GM23248 (cell line): Measurements from ENCODE around the gene ATP6V1G3. TPM values are rescaled to one million over a fixed set of nuclear protein-coding genes. Genes with fewer than 3 reads are reported as not detected.
"Not testable (repeated sequence)": the region's sequence is repeated elsewhere in the genome, so short reads cannot be mapped to it uniquely, and the experiment has no call there.

ENCODE experiments used
- DNase-seq: peaks from one replicate; pipeline ENCODE4 v3.0.0-alpha.2; 2015
- H2AFZ ChIP-seq: fragments of 200-600 bp; sonication (generic); 2 replicates; pipeline ENCODE4 v1.6.1; 2016; ENCODE audit warnings: antibody characterized with exemption
- H3F3A ChIP-seq: fragments of 200-600 bp; sonication (generic); 2 replicates; pipeline ENCODE4 v1.6.1; 2016; ENCODE audit warnings: mild to moderate bottlenecking, antibody characterized with exemption, mixed run types; ENCODE audit not compliant: insufficient read depth
- H3K27ac ChIP-seq: fragments of 200-600 bp; sonication (generic); 2 replicates; pipeline ENCODE4 v1.5.1; 2016; ENCODE audit warnings: mild to moderate bottlenecking
- H3K27me3 ChIP-seq: fragments of 200-600 bp; sonication (generic); replicated peaks from 2 replicates; pipeline ENCODE4 v1.6.1; 2016; ENCODE audit warnings: mild to moderate bottlenecking; ENCODE audit not compliant: insufficient read depth
- H3K36me3 ChIP-seq: fragments of 200-600 bp; sonication (generic); 2 replicates; pipeline ENCODE4 v1.6.1; 2016; ENCODE audit warnings: low read depth, mild to moderate bottlenecking
- H3K4me1 ChIP-seq: fragments of 200-600 bp; sonication (generic); 2 replicates; pipeline ENCODE4 v1.6.1; 2016; ENCODE audit warnings: mild to moderate bottlenecking; ENCODE audit not compliant: insufficient read depth
- H3K4me2 ChIP-seq: fragments of 200-600 bp; sonication (generic); one replicate; pipeline ENCODE4 v1.6.1; 2016; ENCODE audit warnings: mild to moderate bottlenecking; ENCODE audit not compliant: unreplicated experiment
- H3K4me3 ChIP-seq: fragments of 200-600 bp; sonication (generic); 2 replicates; pipeline ENCODE4 v1.5.1; 2016; ENCODE audit warnings: mild to moderate bottlenecking
- H3K79me2 ChIP-seq: fragments of 200-600 bp; sonication (generic); 2 replicates; pipeline ENCODE4 v1.6.1; 2016; ENCODE audit warnings: mild to moderate bottlenecking; ENCODE audit not compliant: insufficient read depth
- H3K9ac ChIP-seq: fragments of 200-600 bp; sonication (generic); 2 replicates; pipeline ENCODE4 v1.6.1; 2016; ENCODE audit warnings: mild to moderate bottlenecking
- H3K9me2 ChIP-seq: fragments of 200-600 bp; sonication (generic); 2 replicates; pipeline ENCODE4 v1.6.1; 2016; ENCODE audit warnings: mixed run types, mild to moderate bottlenecking, moderate library complexity; ENCODE audit not compliant: insufficient read depth
- H3K9me3 ChIP-seq: fragments of 200-600 bp; sonication (generic); one replicate; pipeline ENCODE4 v1.6.1; 2017; ENCODE audit warnings: low read depth
- H4K20me1 ChIP-seq: fragments of 200-600 bp; sonication (generic); 2 replicates; pipeline ENCODE4 v1.6.0; 2016; ENCODE audit not compliant: insufficient read depth
- EZH2 ChIP-seq: fragments of 200-600 bp; sonication (generic); IDR thresholded peaks from 2 replicates; pipeline ENCODE4 v1.6.1; 2018; ENCODE audit warnings: antibody characterized with exemption, mild to moderate bottlenecking; ENCODE audit not compliant: insufficient read depth, poor library complexity, severe bottlenecking
- EZH2phosphoT487 ChIP-seq: fragments of 200-600 bp; sonication (generic); IDR thresholded peaks from 2 replicates; pipeline ENCODE4 v1.6.1; 2018; ENCODE audit warnings: antibody characterized with exemption, moderate library complexity, mild to moderate bottlenecking, low read depth; ENCODE audit not compliant: insufficient read depth
- WGBS, 2 experiments: methylation state at CpG; one replicate each; pipeline ENCODE4 v1.1.6; 2015 to 2017; ENCODE audit warnings: low lambda C conversion rate in 2 of 2, low coverage in 1 of 2; ENCODE audit errors: missing lambda C conversion rate in 2 of 2; 5-methylcytosine and 5-hydroxymethylcytosine counted together
- in situ Hi-C: fragments of 300-500 bp; cut with MboI; formaldehyde crosslinking; loops from 2 replicates; pipeline ENCODE4 v1.15.0; 2020
- polyA plus RNA-seq: library from polyadenylated mRNA; unstranded; fragments of >200 nt; fragmentation: Nextera tagmentation; extraction: Ambion mirVana; gene quantifications from 2 replicates; pipeline ENCODE4 v1.2.1, GENCODE V29; 2016
- total RNA-seq: library from RNA; depleted of rRNA; stranded (reverse); fragments of >200 nt; shearing (Covaris generic); gene quantifications from 2 replicates; pipeline ENCODE4 v1.2.3, GENCODE V29; 2014; rRNA removed

ATP6V1G3 gene, protein sequence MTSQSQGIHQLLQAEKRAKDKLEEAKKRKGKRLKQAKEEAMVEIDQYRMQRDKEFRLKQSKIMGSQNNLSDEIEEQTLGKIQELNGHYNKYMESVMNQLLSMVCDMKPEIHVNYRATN
- total RNA-seq (not detected in 2 replicates), polyA plus RNA-seq (1.3 and 2.9 TPM in 2 replicates)

DNA sequence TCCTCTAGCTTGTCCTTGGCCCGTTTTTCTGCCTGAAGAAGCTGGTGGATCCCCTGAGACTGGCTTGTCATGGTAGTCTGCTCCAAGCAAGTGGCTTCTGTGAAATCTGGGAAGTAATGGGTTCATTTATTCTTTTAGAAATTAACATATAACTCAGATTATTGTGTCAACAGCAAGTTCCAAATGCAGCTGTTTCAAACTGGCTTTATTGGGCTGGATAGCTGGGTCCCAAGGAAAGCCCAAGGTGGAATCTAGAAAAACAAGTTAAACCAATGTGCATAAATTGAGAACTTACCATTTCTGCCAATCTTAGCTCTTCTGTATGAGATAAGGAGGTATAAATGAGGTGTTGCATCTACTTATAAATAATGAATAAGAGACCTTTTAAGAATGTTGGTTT, at the start of gene ATP6V1G3:
ATP6V1G3 (minus strand) TSS at position 101 of the 400 bp plus-strand sequence; CDS start at position 71, 30 bp downstream.
- TF ChIP-seq EZH2 (no peak), EZH2phosphoT487 (no peak)
- Histone ChIP-seq H3K4me3 (no peak within 1 kb of the TSS), H3K27me3 (no peaks in the 10 kb centered on the region), H3K9me3 (no peaks in the 10 kb centered on the region), H3F3A (0 out of 2 replicates have a peak, but pooled peaks cover 6% of the 10 kb centered on the region), H3K9me2 (0 out of 2 replicates have a peak, but pooled peaks cover 4% of the 10 kb centered on the region), H4K20me1 (no peaks in the 10 kb centered on the region), H3K9ac (no peak within 1 kb of the TSS), H3K4me2 (no peak within 1 kb of the TSS), H3K27ac (no peak within 1 kb of the TSS), H2AFZ (peak within 1 kb of the TSS; percentile 37; the same call in 1 of the 2 replicates), H3K36me3 (no peaks in the 10 kb centered on the region), H3K79me2 (no peaks in the 10 kb centered on the region), H3K4me1 (peaks cover 10% of the 10 kb centered on the region)
- in situ Hi-C loops, result no loop called here
- no peak for DNase-seq
- 16 to 30% methylated on average over 1 of the region's 1 CpG for WGBS, 2 experiments

DNA sequence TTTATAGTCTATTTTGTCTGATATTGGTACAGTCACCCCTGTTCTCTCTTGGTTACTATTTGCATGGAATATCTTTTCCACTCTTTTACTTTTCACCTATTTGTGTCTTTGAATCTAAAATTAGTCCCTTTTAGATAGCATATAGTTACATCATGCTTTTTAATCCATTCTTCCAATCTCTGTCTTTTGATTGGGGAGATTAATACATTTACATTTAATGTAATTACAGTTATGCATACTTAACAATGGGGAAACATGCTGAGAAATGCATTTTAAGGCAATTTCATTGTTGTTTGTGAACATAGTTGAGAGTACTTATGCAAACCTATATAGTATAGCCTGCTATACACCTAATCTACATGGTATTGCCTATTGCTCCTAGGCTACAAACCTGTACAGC, 48.4 kb upstream of the ATP6V1G3 start:
- H3F3A ChIP-seq, result no peaks in the 10 kb centered on the region
- no peaks in the 10 kb centered on the region for H3K27me3 ChIP-seq
- no peak overlapping the region for H3K4me3 ChIP-seq
- H3K9me3 ChIP-seq, result peaks cover 7% of the 10 kb centered on the region
- H3K27ac ChIP-seq, result no peak overlapping the region
- no peaks in the 10 kb centered on the region for H3K36me3 ChIP-seq
- DNase-seq, result no peak
- H3K4me1 ChIP-seq, result no peaks in the 10 kb centered on the region
- no peak overlapping the region for H3K9ac ChIP-seq
- H3K4me2 ChIP-seq, result no peak overlapping the region
- in situ Hi-C loops, result no loop called here
- no peak overlapping the region for H2AFZ ChIP-seq
- H3K79me2 ChIP-seq, result no peaks in the 10 kb centered on the region
- H3K9me2 ChIP-seq, result no peaks in the 10 kb centered on the region
- TF ChIP-seq EZH2phosphoT487 (no peak), EZH2 (no peak)
- no peaks in the 10 kb centered on the region for H4K20me1 ChIP-seq

- no peak overlapping the region for H3K27ac ChIP-seq
- in situ Hi-C loops, result no loop called here
- 94 to 98% methylated on average over 7 to 26 of the region's 26 CpGs for WGBS, 2 experiments
- no peaks in the 10 kb centered on the region for H3K27me3 ChIP-seq
- TF ChIP-seq EZH2phosphoT487, result no peak
- no peak for TF ChIP-seq EZH2
- no peaks in the 10 kb centered on the region for H3F3A ChIP-seq
- H3K4me2 ChIP-seq, result no peak overlapping the region
- no peak overlapping the region for H3K9ac ChIP-seq
- no peak for DNase-seq
- peaks cover 3% of the 10 kb centered on the region; the same call in 1 of the 2 replicates for H3K4me1 ChIP-seq
- H3K9me3 ChIP-seq, result peaks cover 7% of the 10 kb centered on the region
- no peaks in the 10 kb centered on the region; the same call in 1 of the 2 replicates for H3K36me3 ChIP-seq
- no peaks in the 10 kb centered on the region for H4K20me1 ChIP-seq
- H3K79me2 ChIP-seq, result no peaks in the 10 kb centered on the region
- H2AFZ ChIP-seq, result no peak overlapping the region
- no peaks in the 10 kb centered on the region for H3K9me2 ChIP-seq
- H3K4me3 ChIP-seq, result no peak overlapping the region
Measured at GRCh38 chr1:198584163-198584562, 43.7 kb upstream of the ATP6V1G3 start.

- H3K4me1 ChIP-seq, H3F3A ChIP-seq, H3K9me3 ChIP-seq, H3K4me3 ChIP-seq, H3K4me2 ChIP-seq, in situ Hi-C loops, H2AFZ ChIP-seq, H3K9ac ChIP-seq, DNase-seq, H3K9me2 ChIP-seq, H3K27me3 ChIP-seq, H3K36me3 ChIP-seq, H3K79me2 ChIP-seq, H4K20me1 ChIP-seq, H3K27ac ChIP-seq: not testable (repeated sequence)
- WGBS, 2 experiments, result 85 to 89% methylated on average over 5 of the region's 5 CpGs
Measured at GRCh38 chr1:198583209-198583802, 42.8 kb upstream of the ATP6V1G3 start.

DNA sequence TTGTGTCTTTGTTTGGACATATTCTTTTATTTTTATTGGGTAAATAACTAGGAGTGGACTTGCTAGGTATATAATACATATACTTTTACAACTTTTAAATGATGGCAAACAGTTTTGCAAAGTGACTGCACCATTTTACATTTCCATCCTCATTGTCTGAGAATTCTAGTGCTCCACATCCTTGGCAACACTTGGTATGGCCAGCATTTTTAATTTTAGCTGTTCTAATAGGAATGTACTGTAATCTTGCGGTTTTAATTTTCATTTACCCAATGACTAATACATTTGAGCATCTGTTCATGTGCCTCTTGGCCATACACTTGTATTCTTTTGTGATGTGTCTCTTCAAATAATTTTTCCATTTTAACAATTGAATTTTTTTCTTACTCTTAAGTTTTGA, 37.0 kb upstream of the ATP6V1G3 start:
- H3K4me2 ChIP-seq, result peak overlapping the region; percentile 30

More for the DNA sequence above, 37.0 kb upstream of the ATP6V1G3 start:
- WGBS, 2 experiments, result 0% methylated on average over 1 of the region's 1 CpG
- Histone ChIP-seq H3K4me3 (no peak overlapping the region), H3K79me2 (no peaks in the 10 kb centered on the region), H3K27me3 (no peaks in the 10 kb centered on the region), H3K9me3 (no peaks in the 10 kb centered on the region), H3K27ac (peak overlapping the region; percentile 43), H4K20me1 (no peaks in the 10 kb centered on the region), H3K4me1 (peaks cover 32% of the 10 kb centered on the region), H3K9ac (no peak overlapping the region), H3K9me2 (no peaks in the 10 kb centered on the region), H2AFZ (no peak overlapping the region), H3F3A (peaks cover 26% of the 10 kb centered on the region), H3K36me3 (no peaks in the 10 kb centered on the region; the same call in 1 of the 2 replicates)
- TF ChIP-seq EZH2 (no peak), EZH2phosphoT487 (no peak)
- peak; percentile 89 for DNase-seq
- in situ Hi-C loops, result no loop called here
